NT2/D1 (cell line): ENCODE measurements around the gene LDLRAD3.

Experiments used
- YY1 ChIP-seq: IDR thresholded peaks from 2 replicates; pipeline ENCODE4 v1.6.1; 2011; ENCODE audit not compliant: insufficient read length, insufficient read depth
- ZNF274 ChIP-seq: IDR thresholded peaks from 2 replicates; pipeline ENCODE4 v1.6.1; 2011; ENCODE audit warnings: mild to moderate bottlenecking, low read depth, low read length

GRCh38 chr11:36014898-36015665 is 71.2 kb downstream of the LDLRAD3 start:
- no peak for TF ChIP-seq YY1
- TF ChIP-seq ZNF274 = no peak
